Measurements from ENCODE around the gene ZCCHC17.
"Not testable (repeated sequence)": the region's sequence is repeated elsewhere in the genome, so short reads cannot be mapped to it uniquely, and the experiment has no call there.

The ZCCHC17 gene

GRCh38 chr1:31371121-31371959 lies 74.5 kb downstream of the ZCCHC17 start:
- DNase-seq (ENCODE audit: low spot score), result no peak

DNA sequence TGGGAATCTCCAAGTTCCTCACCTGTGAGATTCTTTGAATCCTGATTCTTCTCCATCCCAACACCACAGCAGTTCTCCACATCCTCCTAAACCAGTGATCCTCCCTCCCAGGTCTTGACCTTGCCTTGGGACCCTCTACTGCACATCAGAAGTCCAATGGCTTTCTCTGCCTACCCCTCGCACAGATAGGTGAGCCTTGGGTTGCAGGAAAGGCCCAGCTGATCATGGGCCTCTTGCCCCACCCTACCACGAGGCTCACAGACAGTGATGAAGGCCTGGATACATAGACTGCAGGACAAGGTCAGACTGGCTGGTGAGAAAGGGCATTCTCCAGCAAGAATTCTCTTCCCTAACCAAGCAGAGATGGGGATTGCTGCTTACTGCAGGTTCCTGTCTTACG lies 75.2 kb downstream of the ZCCHC17 start:
- DNase-seq (ENCODE audit: low spot score), result no peak

DNA sequence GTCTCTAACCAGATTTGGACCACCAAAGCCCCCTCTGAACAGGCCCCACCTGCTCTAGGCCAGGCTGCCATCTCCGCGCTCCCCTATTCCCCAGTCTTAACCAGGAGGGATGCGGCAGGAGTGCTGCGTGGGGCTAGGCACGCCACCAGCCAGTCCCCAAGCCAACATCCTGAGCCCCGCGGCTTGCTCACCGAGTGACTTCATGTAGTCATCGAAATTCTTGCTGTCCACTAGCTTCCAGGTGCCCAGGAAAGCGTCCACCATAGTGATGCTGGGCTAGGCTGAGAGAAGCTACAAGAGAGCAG lies 75.9 kb downstream of the ZCCHC17 start:
- DNase-seq (ENCODE audit: low spot score), result no peak

- DNase-seq (ENCODE audit: low spot score), result peak; percentile 43
These were observed 76.4 kb downstream of the ZCCHC17 start, which contains the start of gene FABP3 for GRCh38 chr1:31373056-31373896. TSS of gene FABP3 (minus strand) at chr1:31373076. CDS start at chr1:31373014, 62 bp downstream.

GRCh38 chr1:31373897-31374486 lies 77.2 kb downstream of the ZCCHC17 start:
- no peak for DNase-seq (ENCODE audit: low spot score)

GRCh38 chr1:31374511-31375196 lies 77.8 kb downstream of the ZCCHC17 start:
- no peak for DNase-seq (ENCODE audit: low spot score)

DNA sequence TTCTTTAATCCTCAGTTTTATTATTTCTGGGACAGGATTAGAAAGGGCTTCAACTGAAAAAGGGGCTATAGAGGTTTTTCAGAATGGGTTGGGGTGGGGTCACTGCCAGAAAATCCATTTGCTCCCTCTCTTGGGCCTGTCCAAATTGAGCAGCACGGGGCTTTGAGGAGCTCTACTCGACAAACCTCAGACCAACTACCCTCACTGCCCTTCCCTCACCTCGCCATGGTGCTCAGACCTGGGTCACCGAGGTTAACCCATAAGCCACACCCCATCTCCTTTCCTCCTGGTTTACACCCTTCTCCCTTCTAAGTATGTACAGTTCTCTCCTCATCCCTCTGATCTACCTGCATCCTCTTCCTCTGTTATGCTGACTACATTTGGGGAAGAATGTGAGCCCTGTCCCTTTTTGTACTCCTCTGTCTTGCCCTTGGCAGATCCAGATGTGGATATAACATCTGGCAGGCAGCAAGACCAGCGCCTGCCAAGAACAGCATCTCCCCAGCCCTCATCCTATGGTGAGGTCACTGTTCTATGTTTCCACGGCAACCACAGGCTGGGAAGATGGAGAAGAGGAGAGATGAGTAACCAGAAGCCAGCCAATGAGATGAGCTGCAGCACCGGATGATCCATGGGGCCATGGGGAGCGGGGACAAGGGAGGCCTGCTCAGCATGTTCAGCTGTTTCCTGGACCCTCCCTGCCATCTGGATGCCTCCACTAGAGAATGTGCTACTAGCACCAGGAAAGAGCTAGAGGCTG lies 79.7 kb downstream of the ZCCHC17 start:
- no peak for DNase-seq (ENCODE audit: low spot score)

DNA sequence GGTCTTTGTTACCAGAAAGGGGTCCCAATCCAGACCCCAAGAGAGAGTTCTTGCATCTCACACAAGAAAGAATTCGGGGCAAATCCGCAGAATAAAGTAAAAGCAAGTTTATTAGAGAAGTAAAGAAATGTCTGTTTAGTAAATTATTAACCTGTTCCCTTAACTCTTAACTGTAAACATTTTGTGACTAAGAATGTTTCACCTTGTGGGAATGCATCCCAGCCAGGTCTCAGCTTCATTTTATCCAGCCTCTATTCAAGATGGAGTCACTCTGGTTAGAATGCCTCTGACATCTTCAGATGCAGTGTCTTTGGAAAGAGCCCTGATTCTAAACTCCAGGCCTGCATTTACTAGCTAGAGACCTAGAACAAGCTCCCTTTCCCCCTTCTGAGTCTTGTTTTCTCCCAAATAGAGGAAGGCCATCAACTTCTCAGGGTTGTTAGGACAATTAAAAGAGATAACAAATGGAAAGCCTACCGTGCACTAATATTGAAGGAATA lies 80.6 kb downstream of the ZCCHC17 start:
- no peak for DNase-seq (ENCODE audit: low spot score)

- DNase-seq (ENCODE audit: low spot score), result no peak
These were observed 81.2 kb downstream of the ZCCHC17 start for GRCh38 chr1:31378001-31378400.

- DNase-seq (ENCODE audit: low spot score), result no peak
These were observed 83.3 kb downstream of the ZCCHC17 start for GRCh38 chr1:31380181-31380580.

- DNase-seq (ENCODE audit: low spot score), result no peak
These were observed 84.8 kb downstream of the ZCCHC17 start for GRCh38 chr1:31381394-31382294.

- no peak for DNase-seq (ENCODE audit: low spot score)
These were observed 85.7 kb downstream of the ZCCHC17 start for GRCh38 chr1:31382379-31382989.

- DNase-seq (ENCODE audit: low spot score), result no peak
These were observed 87.1 kb downstream of the ZCCHC17 start for GRCh38 chr1:31383967-31384366.

GRCh38 chr1:31386576-31387243 lies 89.9 kb downstream of the ZCCHC17 start:
- DNase-seq (ENCODE audit: low spot score), result not testable (repeated sequence)

GRCh38 chr1:31387612-31388011 lies 90.8 kb downstream of the ZCCHC17 start:
- no peak for DNase-seq (ENCODE audit: low spot score)

- no peak for DNase-seq (ENCODE audit: low spot score)
These were observed 92.8 kb downstream of the ZCCHC17 start for GRCh38 chr1:31389616-31390015.

- no peak for DNase-seq (ENCODE audit: low spot score)
These were observed 93.2 kb downstream of the ZCCHC17 start for GRCh38 chr1:31390071-31390470.

DNA sequence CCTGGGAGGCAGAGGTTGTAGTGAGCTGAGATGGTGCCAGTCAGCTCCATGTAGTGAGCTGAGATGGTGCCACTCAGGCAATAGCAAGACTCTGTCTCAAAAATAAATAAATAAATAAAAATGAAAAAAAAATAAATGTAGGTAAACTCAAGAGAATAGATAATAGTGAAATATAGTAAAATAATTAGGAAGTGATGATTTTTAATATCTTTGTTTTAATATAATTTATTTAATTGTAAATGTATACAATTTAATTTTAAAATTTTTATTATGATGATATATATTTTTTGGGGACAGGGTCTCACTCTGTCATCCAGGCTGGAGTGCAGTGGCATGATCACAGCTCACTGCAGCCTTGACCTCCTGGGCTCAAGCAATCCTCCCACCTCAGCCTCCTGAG lies 96.6 kb downstream of the ZCCHC17 start:
- no peak for DNase-seq (ENCODE audit: low spot score)

GRCh38 chr1:31394584-31395193 lies 97.9 kb downstream of the ZCCHC17 start:
- peak; percentile 89 for DNase-seq (ENCODE audit: low spot score)

All from D341Med (cell line).